Liver (tissue), 9 donors: ENCODE results near the gene CHRNA5. TPM values are rescaled to one million over a fixed set of nuclear protein-coding genes. Genes with fewer than 3 reads are reported as not detected.

Experiments used
- DNase-seq: peaks from one replicate; pipeline ENCODE4 v3.0.0-alpha.2; 2017; ENCODE audit warnings: low spot score
- H3K27ac ChIP-seq, 2 donors: one replicate each; pipeline ENCODE4 v1.7.0; 2013; ENCODE audit warnings: inconsistent platforms in 2 of 2, low read length in 2 of 2, control low read depth in 1 of 2, low read depth in 1 of 2, mild to moderate bottlenecking in 1 of 2
- H3K27me3 ChIP-seq, 4 donors: one replicate each; pipeline versions ENCODE4 v1.6.1 to v1.7.0; 2013; ENCODE audit warnings: low read length in 3 of 4, inconsistent platforms in 1 of 4, mild to moderate bottlenecking in 1 of 4, moderate library complexity in 1 of 4; ENCODE audit not compliant: control insufficient read depth in 4 of 4, insufficient read depth in 4 of 4
- H3K36me3 ChIP-seq, 4 donors: one replicate each; pipeline versions ENCODE4 v1.6.1 to v1.7.0; 2013; ENCODE audit warnings: low read length in 3 of 4, mild to moderate bottlenecking in 3 of 4, low read depth in 1 of 4, moderate library complexity in 1 of 4; ENCODE audit not compliant: control insufficient read depth in 4 of 4, insufficient read depth in 3 of 4
- H3K4me1 ChIP-seq, 4 donors: one replicate each; pipeline versions ENCODE4 v1.6.1 to v1.7.0; 2013; ENCODE audit warnings: low read length in 3 of 4, mild to moderate bottlenecking in 3 of 4, moderate library complexity in 1 of 4; ENCODE audit not compliant: control insufficient read depth in 4 of 4, insufficient read depth in 4 of 4
- H3K4me3 ChIP-seq, 3 donors: one replicate each; pipeline versions ENCODE4 v1.6.1 to v1.7.0; 2013; ENCODE audit warnings: low read length in 3 of 3, control low read depth in 1 of 3, low read depth in 1 of 3, mild to moderate bottlenecking in 1 of 3
- H3K9ac ChIP-seq, 2 donors: one replicate each; pipeline ENCODE4 v1.7.0; 2013; ENCODE audit warnings: low read length in 2 of 2, mild to moderate bottlenecking in 2 of 2, moderate library complexity in 2 of 2, control low read depth in 1 of 2, low read depth in 1 of 2
- H3K9me3 ChIP-seq, 4 donors: one replicate each; pipeline versions ENCODE4 v1.6.1 to v1.7.0; 2013; ENCODE audit warnings: low read length in 3 of 4; ENCODE audit not compliant: control insufficient read depth in 4 of 4
- EGR1 ChIP-seq, 2 donors: IDR thresholded peaks; 2 replicates each; pipeline ENCODE4 v1.6.1; 2016 to 2018; ENCODE audit warnings: antibody characterized with exemption in 2 of 2, low read depth in 2 of 2
- FOXA1 ChIP-seq: IDR thresholded peaks from 2 replicates; pipeline ENCODE4 v1.6.1; 2016; ENCODE audit warnings: antibody characterized with exemption
- FOXA2 ChIP-seq: IDR thresholded peaks from 2 replicates; pipeline ENCODE4 v1.6.1; 2016; ENCODE audit warnings: antibody characterized with exemption
- GABPA ChIP-seq, 2 donors: IDR thresholded peaks in 1 of 2; conservative IDR thresholded peaks in 1 of 2; 2 replicates each; pipeline ENCODE4 v1.6.1; 2016; ENCODE audit warnings: antibody characterized with exemption in 2 of 2, mild to moderate bottlenecking in 1 of 2, moderate library complexity in 1 of 2
- HNF4A ChIP-seq, 2 donors: conservative IDR thresholded peaks; 2 replicates each; pipeline ENCODE4 v1.6.1; 2016; ENCODE audit warnings: antibody characterized with exemption in 2 of 2, mild to moderate bottlenecking in 2 of 2
- HNF4G ChIP-seq: IDR thresholded peaks from 2 replicates; pipeline ENCODE4 v1.6.1; 2016; ENCODE audit warnings: antibody characterized with exemption
- NR2F2 ChIP-seq: IDR thresholded peaks from 2 replicates; pipeline ENCODE4 v1.6.1; 2016; ENCODE audit warnings: antibody characterized with exemption
- SP1 ChIP-seq: IDR thresholded peaks from 2 replicates; pipeline ENCODE4 v1.6.1; 2018; ENCODE audit warnings: antibody characterized with exemption, mild to moderate bottlenecking
- YY1 ChIP-seq: IDR thresholded peaks from 2 replicates; pipeline ENCODE4 v1.6.1; 2016; ENCODE audit warnings: antibody characterized with exemption, mild to moderate bottlenecking
- WGBS: extraction: QIAGEN DNeasy Blood & Tissue Kit; methylation state at CpG from one replicate; pipeline ENCODE4 v1.1.7; 2013; 5-methylcytosine and 5-hydroxymethylcytosine counted together
- polyA plus RNA-seq, 2 donors: library from polyadenylated mRNA; stranded (reverse) in 1 of 2; unstranded in 1 of 2; fragments of 200-250 nt in 1 of 2; fragments of >200 nt in 1 of 2; fragmentation: Nextera tagmentation in 1 of 2; extraction: Ambion mirVana in 1 of 2; gene quantifications; one replicate each; pipeline versions ENCODE4 v1.2.1 to v1.2.3, GENCODE V29; 2013 to 2015
- total RNA-seq, 2 donors: library from RNA; depleted of rRNA; stranded (reverse); fragments of >200 nt; gene quantifications; one replicate each; pipeline ENCODE4 v1.2.3, GENCODE V29; 2014
- TF ChIP-seq, protein P1 (sequence below): IDR thresholded peaks from 2 replicates; pipeline ENCODE4 v1.6.1; 2016; ENCODE audit warnings: antibody characterized with exemption
- TF ChIP-seq, protein P2 (sequence below): fragments of 150-350 bp; IDR thresholded peaks from 2 replicates; pipeline ENCODE4 v1.5.1; 2017; ENCODE audit warnings: improper control_type of control experiment, low read depth, low read length; ENCODE audit not compliant: missing input control
- TF ChIP-seq, protein P3 (sequence below): IDR thresholded peaks from 2 replicates; pipeline ENCODE4 v1.6.1; 2016; ENCODE audit warnings: antibody characterized with exemption, mild to moderate bottlenecking
- TF ChIP-seq, protein P4 (sequence below): IDR thresholded peaks from 2 replicates; pipeline ENCODE4 v1.6.1; 2016; ENCODE audit warnings: antibody characterized with exemption
- TF ChIP-seq, protein P5 (sequence below): IDR thresholded peaks from 2 replicates; pipeline ENCODE4 v1.6.1; 2016; ENCODE audit warnings: antibody characterized with exemption
- donor health status: healthy.
- donor health status: healthy.
- donor health status: healthy.
- donor health status: healthy.
- donor health status: healthy.

The CHRNA5 gene
- total and polyA plus RNA-seq, 4 donors = 0.17 to 0.56 (median 0.36) TPM

DNA sequence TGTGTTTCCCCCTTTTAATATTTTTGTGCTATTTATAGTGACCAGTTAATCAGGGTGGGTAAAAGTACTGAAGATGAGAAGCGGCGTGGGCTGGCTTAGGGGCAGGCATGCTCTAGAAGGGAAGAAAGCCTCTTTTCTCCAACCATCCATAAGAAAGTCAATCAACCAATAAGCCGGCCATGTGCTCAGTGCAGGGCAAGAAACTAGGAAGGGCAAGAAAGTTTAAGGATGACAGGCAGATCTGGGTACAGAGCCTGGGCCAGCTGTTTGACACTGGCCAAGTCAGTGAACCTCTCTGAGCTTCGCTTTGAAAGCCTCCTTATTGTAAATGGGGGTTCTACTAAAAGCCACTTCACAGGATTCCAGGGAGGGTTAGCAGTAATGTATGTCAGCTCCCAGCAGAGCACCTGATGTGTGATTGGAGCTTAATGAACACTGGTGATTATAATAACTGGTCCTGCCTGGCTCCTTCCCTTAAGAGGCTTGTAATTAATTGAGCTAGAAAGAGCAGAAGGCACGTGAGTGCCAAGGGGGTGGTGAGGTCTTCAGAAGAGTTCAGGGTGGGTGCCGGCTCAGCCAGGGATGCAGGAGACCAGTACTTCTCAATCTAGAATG lies 61.2 kb downstream of the CHRNA5 start:
- no peaks in the 10 kb centered on the region for H3K36me3 ChIP-seq
- peaks cover 2 to 11% (median 5%) of the 10 kb centered on the region in 4 donors for H3K27me3 ChIP-seq
- H3K9me3 ChIP-seq = no peaks in the 10 kb centered on the region
- no peak overlapping the region for H3K4me3 ChIP-seq
- no peak overlapping the region for H3K27ac ChIP-seq
- DNase-seq = no peak
- no peaks in the 10 kb centered on the region for H3K4me1 ChIP-seq
- 87% methylated on average over 6 of the region's 6 CpGs for WGBS
- H3K9ac ChIP-seq = no peak overlapping the region
- TF ChIP-seq FOXA1 (no peak), YY1 (no peak), NR2F2 (no peak), SP1 (no peak), HNF4A (conservative IDR thresholded peaks at IDR 0.05) (no peak), FOXA2 (no peak), GABPA (IDR thresholded peaks at IDR 0.05 in 1 of 2, conservative IDR thresholded peaks at IDR 0.05 in 1 of 2) (no peak)
- TF ChIP-seq, protein P1, sequence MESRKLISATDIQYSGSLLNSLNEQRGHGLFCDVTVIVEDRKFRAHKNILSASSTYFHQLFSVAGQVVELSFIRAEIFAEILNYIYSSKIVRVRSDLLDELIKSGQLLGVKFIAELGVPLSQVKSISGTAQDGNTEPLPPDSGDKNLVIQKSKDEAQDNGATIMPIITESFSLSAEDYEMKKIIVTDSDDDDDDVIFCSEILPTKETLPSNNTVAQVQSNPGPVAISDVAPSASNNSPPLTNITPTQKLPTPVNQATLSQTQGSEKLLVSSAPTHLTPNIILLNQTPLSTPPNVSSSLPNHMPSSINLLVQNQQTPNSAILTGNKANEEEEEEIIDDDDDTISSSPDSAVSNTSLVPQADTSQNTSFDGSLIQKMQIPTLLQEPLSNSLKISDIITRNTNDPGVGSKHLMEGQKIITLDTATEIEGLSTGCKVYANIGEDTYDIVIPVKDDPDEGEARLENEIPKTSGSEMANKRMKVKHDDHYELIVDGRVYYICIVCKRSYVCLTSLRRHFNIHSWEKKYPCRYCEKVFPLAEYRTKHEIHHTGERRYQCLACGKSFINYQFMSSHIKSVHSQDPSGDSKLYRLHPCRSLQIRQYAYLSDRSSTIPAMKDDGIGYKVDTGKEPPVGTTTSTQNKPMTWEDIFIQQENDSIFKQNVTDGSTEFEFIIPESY = no peak
- TF ChIP-seq, protein P2, sequence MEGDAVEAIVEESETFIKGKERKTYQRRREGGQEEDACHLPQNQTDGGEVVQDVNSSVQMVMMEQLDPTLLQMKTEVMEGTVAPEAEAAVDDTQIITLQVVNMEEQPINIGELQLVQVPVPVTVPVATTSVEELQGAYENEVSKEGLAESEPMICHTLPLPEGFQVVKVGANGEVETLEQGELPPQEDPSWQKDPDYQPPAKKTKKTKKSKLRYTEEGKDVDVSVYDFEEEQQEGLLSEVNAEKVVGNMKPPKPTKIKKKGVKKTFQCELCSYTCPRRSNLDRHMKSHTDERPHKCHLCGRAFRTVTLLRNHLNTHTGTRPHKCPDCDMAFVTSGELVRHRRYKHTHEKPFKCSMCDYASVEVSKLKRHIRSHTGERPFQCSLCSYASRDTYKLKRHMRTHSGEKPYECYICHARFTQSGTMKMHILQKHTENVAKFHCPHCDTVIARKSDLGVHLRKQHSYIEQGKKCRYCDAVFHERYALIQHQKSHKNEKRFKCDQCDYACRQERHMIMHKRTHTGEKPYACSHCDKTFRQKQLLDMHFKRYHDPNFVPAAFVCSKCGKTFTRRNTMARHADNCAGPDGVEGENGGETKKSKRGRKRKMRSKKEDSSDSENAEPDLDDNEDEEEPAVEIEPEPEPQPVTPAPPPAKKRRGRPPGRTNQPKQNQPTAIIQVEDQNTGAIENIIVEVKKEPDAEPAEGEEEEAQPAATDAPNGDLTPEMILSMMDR = no peak
- TF ChIP-seq, protein P3, sequence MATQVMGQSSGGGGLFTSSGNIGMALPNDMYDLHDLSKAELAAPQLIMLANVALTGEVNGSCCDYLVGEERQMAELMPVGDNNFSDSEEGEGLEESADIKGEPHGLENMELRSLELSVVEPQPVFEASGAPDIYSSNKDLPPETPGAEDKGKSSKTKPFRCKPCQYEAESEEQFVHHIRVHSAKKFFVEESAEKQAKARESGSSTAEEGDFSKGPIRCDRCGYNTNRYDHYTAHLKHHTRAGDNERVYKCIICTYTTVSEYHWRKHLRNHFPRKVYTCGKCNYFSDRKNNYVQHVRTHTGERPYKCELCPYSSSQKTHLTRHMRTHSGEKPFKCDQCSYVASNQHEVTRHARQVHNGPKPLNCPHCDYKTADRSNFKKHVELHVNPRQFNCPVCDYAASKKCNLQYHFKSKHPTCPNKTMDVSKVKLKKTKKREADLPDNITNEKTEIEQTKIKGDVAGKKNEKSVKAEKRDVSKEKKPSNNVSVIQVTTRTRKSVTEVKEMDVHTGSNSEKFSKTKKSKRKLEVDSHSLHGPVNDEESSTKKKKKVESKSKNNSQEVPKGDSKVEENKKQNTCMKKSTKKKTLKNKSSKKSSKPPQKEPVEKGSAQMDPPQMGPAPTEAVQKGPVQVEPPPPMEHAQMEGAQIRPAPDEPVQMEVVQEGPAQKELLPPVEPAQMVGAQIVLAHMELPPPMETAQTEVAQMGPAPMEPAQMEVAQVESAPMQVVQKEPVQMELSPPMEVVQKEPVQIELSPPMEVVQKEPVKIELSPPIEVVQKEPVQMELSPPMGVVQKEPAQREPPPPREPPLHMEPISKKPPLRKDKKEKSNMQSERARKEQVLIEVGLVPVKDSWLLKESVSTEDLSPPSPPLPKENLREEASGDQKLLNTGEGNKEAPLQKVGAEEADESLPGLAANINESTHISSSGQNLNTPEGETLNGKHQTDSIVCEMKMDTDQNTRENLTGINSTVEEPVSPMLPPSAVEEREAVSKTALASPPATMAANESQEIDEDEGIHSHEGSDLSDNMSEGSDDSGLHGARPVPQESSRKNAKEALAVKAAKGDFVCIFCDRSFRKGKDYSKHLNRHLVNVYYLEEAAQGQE = no peak

DNA sequence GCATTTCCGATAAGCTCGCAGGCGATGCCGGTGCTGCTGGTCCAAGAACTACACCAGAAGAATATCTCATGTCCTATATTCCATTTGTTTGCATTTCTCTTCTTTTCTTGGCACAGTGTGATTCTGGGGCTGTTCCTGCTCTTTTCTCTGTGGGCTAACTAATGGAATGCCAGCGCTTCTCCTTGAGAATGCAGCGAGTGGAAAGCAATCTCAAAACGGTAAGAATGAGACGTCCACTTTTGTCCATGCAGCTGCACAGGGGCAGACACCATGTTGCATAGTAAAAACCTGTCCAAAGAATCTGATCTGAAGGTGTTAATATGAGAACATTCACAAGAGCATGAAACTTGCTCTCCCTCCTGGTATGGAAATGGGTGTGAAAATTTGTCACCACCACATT lies 62.0 kb downstream of the CHRNA5 start:
- Histone ChIP-seq H3K36me3 (no peaks in the 10 kb centered on the region), H3K4me1 (no peaks in the 10 kb centered on the region), H3K9me3 (no peaks in the 10 kb centered on the region), H3K4me3 (no peak overlapping the region), H3K27me3 (peaks cover 0 to 7% (median 1%) of the 10 kb centered on the region in 4 donors), H3K27ac (no peak overlapping the region), H3K9ac (no peak overlapping the region)
- WGBS = 82% methylated on average over 8 of the region's 8 CpGs
- no peak for DNase-seq
- no peak for TF ChIP-seq EGR1 (IDR thresholded peaks at IDR 0.05; ENCODE audit: low read depth in 2 of 2)
- TF ChIP-seq GABPA (IDR thresholded peaks at IDR 0.05 in 1 of 2, conservative IDR thresholded peaks at IDR 0.05 in 1 of 2) = no peak
- TF ChIP-seq, protein P4, sequence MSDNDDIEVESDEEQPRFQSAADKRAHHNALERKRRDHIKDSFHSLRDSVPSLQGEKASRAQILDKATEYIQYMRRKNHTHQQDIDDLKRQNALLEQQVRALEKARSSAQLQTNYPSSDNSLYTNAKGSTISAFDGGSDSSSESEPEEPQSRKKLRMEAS = no peak
- TF ChIP-seq, protein P3 = no peak
- TF ChIP-seq, protein P5, sequence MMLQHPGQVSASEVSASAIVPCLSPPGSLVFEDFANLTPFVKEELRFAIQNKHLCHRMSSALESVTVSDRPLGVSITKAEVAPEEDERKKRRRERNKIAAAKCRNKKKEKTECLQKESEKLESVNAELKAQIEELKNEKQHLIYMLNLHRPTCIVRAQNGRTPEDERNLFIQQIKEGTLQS = no peak
- TF ChIP-seq SP1 = no peak
- TF ChIP-seq, protein P2 = no peak
- TF ChIP-seq HNF4A (conservative IDR thresholded peaks at IDR 0.05) = no peak
- TF ChIP-seq HNF4G = no peak
- TF ChIP-seq, protein P1 = no peak
